NCI-H82 treated with DMSO at 0.1 percent for 48 hours (cell line): ENCODE measurements around the gene IRF2.

Experiments
- DNase-seq: peaks from one replicate; lab custom pipeline; 2025; ENCODE audit not compliant: unreplicated experiment; lab: John Stamatoyannopoulos, UW

IRF2 gene

DNA sequence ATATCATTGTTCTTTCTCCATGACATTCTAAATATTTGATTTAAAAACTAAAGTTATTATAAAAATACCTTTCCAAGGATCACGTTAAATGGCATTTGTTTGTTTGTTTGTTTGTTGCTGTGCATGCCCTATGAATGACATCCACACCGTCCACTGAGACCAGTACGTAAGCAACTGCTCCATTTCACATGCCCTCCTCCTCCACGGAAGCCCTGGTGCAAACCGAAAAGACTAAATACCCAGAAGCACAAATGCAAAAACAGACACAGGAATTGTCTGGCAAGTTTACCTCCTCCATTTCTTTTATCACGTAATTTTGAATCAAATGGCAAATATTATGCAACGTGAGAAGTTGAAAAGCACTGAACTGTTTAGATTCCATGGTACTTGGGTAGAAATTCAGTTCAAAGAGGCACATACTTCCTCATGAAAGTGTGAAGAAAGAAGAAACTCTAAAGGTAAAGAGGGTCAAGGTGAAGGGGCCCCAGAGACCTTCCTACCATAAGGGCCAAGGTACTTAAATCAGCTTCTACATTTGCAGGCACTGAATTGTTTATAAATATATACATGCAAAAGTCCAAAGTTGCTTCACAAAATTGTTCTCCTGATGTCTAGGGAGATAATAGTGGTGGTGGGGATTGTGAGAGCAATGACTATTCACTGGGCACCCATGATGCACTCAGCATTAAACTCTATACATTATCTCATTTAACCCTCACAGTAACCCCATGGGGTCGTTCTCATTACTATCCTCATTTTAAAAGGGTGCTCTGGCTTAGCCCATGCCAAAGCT lies 23.4 kb downstream of the IRF2 start:
- DNase-seq: no peak

DNA sequence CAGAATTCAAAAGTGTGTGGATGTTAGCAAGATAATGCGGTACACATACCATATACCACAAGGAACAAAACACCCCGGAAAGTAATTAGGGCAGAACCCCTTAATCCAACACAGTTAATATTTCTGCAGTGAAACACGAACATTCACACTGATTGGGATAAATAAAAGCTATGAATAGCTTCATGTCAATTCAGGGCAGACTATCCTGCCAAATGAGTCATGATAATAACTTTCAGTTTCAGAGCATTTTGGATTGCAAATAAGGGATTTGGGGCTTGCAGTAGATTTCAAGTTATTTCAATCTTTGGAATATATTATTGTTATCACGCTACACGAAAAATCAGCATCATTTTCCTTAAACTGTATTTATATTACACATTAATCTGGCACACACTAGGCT lies 24.3 kb downstream of the IRF2 start:
- DNase-seq: no peak

DNA sequence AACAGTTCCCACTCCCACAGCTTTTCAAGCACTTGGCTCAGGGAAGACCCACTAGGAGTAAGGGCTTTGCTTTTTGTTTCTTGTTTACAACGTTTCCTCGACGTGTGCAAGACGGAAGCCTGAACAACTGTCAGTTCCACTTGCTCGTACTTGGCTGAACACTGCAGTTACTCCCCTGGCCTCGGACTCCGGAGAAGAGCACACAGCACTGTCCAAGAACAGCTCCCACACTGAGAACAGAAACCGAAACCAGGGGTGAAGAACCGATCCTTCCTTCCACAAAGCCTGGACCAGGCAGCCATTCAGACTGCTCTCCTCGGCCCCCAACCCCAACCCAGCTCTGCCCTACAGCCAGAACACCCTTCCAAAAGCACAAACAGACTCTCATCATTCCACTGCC lies 25.5 kb downstream of the IRF2 start:
- no peak for DNase-seq

DNA sequence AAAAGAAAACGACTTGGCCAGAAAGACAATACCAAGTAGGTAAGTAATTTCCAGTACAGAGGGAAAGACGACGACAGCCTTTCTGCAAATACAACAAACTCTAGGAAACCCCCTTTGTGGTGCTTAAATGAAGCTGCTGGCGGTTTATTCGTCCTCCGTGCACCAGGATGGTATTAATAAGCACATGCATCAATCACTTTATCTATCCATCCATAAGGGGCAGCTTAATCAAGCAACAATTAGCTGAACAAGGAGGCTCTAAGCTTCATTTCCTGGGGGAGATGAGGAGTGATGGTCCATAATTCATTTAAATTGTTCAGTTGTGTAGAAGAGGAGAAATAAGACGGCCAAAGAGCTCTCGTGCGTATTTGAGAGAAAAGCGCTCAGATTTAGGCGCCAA lies 26.2 kb downstream of the IRF2 start:
- no peak for DNase-seq

DNA sequence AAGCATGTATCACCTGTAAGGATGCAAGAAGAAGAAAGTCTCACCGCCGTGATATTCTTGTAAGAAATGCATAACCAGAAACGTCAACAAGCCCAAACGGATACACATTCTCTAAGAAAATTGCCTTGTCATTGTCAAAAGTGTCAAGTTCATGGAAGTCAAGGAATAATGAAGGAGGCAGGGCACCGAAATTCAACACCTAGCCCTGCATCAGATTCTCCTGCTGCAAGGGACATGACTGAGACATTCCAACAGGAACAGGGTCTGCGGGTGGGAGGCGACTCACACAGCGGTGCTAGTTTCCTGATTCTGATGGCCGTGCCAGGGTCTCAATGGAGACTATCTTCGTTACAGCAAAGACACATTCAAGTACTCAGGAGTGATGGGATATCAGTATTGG lies 26.7 kb downstream of the IRF2 start:
- no peak for DNase-seq

DNA sequence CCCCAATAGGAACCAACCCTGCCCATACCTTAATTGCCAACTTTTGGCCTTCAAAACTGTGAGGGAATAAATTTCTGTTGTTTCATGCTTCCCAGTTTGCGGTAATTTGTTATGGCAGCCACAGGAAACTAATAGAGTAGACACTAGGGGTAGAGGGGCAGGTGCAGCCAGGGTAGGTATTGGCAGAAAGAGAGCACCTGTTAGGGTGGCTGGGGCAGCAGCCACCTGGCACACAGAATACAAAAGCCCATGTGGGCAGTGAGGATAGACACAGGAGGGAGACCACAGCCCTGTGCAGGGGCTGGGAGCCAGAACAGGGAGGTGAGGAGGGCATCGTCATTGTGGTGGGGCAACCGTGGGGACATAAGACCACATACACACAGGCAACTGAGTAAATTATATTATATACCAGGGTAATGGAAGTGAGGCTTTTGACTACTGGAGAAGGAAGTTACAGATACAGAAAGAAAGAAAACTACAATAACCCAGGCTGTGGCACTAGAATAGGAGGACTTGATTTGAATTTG lies 28.2 kb downstream of the IRF2 start:
- DNase-seq: no peak

DNA sequence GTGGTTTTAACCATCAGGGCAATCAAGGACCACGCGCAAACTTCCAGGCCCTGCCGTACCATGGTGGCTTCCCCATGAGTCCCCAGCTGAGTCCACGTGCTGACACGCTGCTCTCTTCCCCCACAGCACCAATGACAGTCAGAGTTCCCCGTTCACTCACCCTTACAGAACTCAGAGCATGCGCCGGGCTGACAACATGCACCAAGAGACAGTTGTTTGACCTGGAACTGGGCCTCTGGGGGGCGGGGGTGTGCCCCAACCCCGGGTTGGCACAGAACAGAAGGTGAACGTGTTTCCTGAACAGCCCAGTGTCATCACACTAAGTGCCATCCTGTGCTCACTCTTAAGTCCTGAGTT lies 29.4 kb downstream of the IRF2 start:
- no peak for DNase-seq

DNA sequence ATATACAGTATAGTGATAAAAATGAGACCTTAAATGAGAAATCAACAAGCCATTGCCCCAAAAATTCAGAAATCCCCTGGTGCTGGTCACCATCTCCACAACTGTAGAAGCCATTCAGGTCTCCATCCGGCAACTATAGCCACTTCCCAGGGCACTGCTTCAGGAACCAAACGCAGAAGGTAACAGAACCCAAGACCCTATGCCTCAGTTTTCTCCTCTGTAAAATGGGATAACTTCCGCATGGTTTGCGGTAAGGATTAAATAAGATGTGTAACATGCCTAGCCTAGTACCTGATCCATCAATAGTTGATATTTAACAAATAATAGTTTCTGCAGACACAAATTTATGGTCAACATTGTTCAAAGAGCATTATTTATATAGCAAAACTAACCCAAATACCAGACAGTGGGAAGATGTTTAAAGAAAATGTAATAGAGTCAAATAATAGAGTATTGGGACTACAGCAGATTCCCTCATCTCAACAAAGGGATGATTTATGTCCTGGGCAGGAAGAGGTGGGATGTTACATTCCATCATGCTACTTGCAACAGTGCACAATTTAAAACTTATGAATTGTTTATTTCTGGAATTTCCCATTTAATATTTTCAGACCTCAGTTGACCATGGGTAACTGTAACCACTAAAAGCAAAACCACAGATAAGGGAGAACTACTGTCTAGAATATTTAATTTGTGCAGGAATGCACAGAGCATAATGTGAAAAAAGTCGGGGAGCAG lies 30.0 kb downstream of the IRF2 start:
- DNase-seq: no peak

DNA sequence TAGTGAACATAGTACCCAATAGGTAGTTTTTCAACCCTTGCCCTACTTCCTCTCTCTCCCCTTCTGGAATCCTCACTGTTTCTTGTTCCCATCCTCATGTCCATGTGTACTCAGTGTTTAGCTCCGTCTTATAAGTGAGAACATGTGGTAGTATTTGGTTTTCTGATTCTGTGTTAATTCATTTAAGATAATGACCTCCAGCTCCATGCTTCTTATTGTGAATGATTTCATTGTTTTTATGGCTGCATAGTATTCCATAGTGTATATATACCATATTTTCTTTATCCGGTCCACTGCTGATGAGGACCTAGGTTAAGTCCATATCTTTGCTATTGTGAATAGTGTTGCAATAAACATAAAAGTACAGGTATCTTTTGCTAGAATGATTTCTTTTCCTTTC lies 31.0 kb downstream of the IRF2 start:
- no peak for DNase-seq

DNA sequence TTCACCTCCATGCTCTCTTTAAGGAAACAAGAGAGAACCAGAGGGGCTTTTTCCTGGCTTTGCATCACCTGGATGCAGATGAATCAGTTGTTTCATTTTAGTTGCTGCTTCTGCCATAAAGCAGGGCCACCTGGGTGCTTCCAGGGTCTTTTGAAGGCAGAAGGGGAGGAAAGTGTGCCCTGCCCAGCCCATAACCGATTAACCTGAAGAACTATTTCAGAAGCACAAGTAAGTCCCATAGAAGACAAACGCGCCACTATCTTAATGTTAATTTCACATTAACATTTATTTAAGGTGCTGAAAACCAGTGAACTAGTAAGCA lies 32.1 kb downstream of the IRF2 start:
- DNase-seq: no peak

DNA sequence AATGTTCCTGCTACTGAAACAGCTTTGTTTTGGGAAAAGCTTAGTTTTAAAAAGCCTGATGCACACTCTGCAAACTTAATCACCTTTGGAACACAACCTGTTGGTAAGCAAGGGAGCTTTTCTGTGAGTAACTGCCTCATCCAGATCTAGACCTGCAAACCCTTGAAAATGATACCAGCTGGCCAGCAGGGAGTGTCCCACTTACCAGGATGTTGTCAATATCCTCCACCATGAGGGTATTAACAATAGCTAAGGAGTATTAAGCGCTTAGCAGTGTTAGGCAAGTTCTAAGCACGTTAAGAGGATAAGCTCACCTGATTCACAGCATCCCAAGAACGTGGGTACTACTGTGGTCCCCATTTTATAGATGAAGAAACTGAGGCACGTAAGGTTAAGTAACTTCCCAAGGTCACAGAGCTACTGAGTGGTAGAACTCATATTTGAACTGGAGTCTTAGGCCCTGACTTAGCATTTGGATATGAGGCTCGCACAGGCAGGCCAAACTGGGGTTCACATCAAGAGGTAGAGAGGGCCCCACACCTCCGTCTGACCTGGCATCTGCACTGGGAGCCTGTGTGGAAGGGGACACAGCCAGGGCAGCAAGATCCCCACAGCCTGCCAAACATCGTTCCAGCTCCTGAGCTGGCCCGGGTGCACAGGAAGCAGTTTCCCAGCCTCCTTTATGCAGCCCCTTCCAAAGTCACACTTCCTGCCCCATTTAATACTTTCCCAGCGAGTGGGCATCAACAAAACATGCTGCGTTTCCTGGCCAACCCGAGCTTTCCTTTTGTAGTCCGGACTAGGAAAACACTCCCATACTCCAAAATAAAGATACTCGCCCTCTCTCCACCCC lies 32.7 kb downstream of the IRF2 start:
- peak; percentile 28 for DNase-seq

DNA sequence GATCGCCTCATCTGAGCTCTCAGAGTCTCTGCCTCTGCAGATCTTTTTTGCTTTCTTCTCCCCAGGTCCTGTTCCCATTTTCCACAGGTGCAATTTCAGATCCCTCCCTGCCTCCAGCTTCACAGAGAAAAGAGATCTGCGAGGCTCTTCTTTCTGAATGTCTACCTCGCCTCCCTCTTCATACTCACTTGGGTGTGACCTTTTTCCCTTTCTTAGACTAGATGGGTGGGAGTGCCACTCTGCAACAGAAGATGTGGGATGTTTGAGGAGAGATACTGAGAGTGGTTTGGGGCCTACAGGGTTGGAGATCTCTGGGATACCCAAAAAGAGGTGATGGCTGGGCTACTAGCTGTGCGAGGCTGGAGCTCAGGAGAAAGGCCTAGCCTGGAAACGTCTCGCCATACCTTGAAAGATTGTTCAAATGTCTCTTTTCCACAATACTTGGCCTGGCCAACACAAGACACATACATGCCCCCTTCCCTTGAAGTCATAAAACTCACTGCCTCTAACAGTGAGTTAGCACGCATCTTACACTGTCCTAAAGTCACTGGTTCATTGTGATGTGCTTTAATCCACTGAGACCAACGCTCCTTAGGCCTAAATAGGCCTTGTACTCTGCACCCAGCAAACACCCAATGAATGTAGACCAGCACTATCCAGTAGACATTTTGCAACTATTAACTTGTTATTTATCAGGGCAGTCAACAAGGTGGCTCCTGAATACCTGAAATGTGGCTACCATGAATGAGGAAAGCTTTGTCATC lies 33.6 kb downstream of the IRF2 start:
- no peak for DNase-seq

DNA sequence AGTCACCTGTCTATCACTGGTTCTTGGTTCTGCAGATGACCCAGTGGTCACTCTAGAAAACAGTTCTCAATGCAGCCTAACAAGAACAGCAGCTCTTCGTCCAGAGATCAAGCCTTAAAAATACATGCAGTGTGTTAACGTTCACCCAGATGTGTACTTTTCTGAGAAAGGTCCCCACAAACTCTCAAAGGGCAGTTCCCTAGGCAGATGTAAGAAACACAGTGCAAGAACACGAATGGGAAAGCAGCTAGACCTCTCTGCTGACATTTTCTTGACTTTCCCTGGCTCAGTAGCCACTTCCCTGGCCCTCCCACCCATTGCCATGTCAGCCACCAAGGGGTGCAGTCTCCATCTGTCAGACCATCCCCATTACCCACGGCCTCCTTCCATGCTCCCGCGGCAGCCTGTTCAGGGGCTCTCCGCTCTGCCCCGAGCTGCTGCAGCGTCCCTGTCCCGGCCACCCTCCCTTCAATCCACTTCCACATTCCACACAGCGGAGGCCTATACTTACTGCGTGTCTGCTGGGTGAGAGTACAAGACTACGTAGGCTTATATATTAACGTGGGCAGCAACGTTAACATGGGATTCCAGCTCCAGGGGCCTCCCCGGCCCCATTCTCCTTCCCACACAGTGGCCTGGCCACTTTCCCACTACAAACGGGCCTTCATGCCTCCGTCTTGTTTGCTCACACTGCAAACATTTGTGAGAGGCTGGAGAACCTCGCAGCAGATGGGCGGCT lies 34.3 kb downstream of the IRF2 start:
- DNase-seq: no peak

DNA sequence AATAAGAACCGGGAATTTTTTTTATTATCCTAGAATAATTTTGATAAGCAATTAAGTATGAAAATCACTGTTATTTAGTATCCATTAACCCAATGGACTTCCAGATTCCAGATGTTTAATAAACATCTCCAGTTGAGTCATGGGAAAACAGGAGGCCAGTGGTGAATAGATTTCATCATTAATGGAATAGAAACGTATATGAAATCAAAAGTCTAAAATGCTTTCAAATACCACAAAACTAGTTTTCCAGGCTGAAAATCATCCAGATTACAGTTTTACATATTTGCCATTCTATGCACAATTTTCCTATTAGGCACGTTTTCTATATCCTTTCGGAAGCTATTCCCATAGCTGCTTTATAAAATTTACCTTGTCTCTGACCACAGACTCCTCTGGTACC lies 35.0 kb downstream of the IRF2 start:
- DNase-seq: no peak

DNA sequence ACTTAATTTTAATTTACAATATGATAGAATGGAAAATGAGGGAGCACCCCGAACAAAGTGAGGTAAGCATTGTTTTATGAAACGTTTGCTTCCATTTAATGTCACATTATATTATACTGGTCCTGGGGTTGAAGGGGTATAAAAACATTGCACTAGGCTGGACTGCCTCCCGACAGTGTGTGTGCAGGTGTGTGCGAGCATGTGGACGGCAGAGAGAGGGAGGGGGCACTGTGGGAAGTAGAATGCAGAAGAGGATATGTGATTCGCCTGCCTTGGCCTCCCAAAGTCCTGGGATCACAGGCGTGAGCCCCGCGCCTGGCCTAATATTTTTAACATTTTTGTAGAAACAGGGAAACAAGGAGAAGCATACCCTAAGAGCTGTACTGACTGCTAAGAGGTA lies 36.0 kb downstream of the IRF2 start:
- no peak for DNase-seq

DNA sequence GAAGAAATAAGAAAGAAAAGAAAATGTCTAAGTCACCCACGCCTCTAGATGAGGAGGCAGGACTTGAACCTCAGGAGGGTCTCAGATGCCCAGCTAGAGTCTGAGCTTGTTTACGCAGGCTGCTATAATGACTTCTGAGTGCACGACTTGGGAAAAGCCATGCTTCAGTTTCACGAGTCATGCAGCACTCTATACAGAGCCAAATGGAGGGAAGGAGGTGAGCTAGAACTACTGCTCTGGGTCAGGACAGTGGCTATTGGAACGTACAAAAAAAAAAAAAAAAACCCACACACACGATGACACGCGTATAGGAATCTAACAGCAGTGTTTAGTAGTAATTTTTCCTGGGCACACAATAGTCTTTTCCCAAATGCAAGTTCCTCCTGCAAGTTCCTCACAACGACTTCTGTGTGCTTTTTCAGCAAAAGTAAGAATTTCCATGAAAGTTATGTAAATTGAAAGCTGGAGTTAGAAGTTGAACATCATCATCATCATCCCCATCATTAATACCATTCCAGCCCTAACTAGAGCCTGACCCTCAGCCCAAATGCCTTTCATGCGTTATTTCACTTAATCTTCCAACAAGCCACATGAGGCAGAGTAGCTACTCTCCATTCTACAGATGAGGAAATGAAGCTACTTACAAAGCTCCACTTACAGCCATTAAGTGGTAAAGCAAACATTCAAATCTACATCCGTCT lies 36.6 kb downstream of the IRF2 start:
- no peak for DNase-seq

DNA sequence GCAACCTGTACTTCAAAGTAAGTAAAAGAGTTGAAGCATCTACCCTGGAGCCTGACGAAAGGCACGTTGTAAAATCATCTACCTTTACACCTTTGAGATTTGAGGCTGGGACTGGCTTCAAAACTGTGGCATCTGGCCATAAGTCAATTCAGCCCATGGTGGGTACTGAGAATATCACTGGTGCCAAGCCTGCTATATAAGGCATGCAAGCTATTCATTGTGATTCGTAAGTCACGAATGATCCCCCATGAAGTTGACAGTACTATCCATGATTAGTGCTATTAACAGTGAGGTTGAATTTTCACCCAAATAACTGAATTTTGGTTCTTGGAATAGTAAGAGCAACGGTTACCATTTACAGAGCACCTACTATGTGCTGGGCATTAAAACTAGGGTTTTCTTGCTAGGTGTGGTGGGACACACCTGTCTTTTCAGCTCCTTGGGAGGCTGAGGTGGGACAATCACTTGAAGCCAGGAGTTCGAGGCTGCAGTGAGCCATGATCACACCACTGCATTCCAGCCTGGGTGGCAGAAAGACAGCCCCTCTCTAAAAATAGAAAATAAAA lies 39.8 kb downstream of the IRF2 start:
- DNase-seq: no peak

DNA sequence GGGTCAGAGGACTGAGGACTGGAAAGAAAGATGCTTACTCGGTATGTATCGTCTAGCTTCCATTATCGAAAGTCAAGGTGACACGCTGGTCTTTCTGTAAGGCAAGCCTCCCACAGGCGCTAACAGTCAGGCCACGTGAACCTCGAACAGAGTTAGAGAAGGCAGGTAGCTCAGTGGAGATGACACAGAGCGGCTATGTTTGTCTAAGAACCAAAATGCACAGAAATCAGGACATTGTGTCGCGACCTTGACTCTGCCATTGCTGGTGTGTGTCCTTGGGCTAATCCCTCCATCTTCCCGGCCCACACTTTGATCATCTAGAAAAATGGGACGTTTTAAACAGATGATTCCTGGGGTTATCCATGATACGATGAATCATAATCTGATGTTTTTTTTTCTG lies 40.3 kb downstream of the IRF2 start:
- no peak for DNase-seq

DNA sequence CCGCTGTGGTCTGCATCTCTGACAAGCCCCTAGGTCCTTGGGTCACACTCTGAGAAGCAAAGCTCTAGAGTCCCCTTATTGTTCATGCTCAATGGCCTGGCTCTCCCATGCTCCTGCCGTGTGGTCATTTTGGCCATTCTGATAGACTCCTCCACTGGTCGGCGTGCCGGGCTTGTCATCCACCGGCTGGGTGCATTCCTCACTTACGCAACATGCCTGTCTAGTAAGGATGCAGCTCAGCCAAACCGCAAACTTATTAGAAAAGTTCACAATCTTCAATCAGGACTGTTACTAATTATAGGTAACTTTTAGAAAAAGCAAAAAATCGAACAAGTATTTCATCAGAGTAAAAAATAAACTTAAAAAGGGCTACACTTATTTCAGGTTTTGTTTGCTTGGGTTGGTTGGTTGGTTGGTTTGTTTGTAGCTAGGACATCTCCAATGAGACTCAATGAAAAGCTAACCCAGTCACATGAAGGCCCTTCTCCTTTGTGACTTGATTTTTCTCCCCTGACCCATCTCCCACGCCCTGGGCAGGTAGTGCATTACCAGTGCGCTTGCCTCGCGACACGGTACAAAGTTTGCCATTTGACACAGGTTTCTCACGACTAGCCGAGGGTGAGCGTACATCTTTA lies 41.0 kb downstream of the IRF2 start:
- DNase-seq: no peak
